ENCODE data around the gene CUEDC1.
A peak's percentile ranks its signal among the peaks of the same experiment; 100 is the strongest.

- TF ChIP-seq POLR2A (IDR thresholded peaks at IDR 0.05; ENCODE audit: low read length) (no peak), CTCF (IDR thresholded peaks at IDR 0.05) (peak; percentile 97)
These were observed 62.9 kb downstream of the CUEDC1 start for GRCh38 chr17:57892146-57892819.
